Stimulated activated CD8-positive, alpha-beta memory T cell treated with anti-CD3 and anti-CD28 coated beads, Interleukin-15, amount 100 ng/mL, for 1 hour (primary cell): ENCODE measurements around the gene LAMC3.

Experiments
- DNase-seq: peaks from one replicate; pipeline ENCODE4 v3.0.0-alpha.2; 2020; ENCODE audit warnings: low read depth

The LAMC3 gene

GRCh38 chr9:131117121-131117761 lies 108.3 kb downstream of the LAMC3 start:
- no peak for DNase-seq

- no peak for DNase-seq
These were observed 108.8 kb downstream of the LAMC3 start for GRCh38 chr9:131117762-131118145.

- DNase-seq = no peak
These were observed 110.6 kb downstream of the LAMC3 start for GRCh38 chr9:131119600-131119999.

GRCh38 chr9:131120620-131121228 lies 111.8 kb downstream of the LAMC3 start:
- DNase-seq = no peak

- DNase-seq = no peak
These were observed 112.4 kb downstream of the LAMC3 start for GRCh38 chr9:131121346-131121745.

GRCh38 chr9:131122158-131122557 lies 113.2 kb downstream of the LAMC3 start:
- no peak for DNase-seq

- DNase-seq = no peak
These were observed 116.0 kb downstream of the LAMC3 start for GRCh38 chr9:131125038-131125287.

GRCh38 chr9:131125288-131126058 lies 116.5 kb downstream of the LAMC3 start, which contains the start of gene NUP214:
NUP214 (plus strand) TSS chr9:131125586; CDS start chr9:131125705, 119 bp downstream.
- DNase-seq = peak; percentile 100

GRCh38 chr9:131126059-131126426 lies 117.1 kb downstream of the LAMC3 start:
- DNase-seq = no peak

- DNase-seq = no peak
These were observed 120.2 kb downstream of the LAMC3 start for GRCh38 chr9:131129183-131129582.

GRCh38 chr9:131138676-131139075 lies 129.7 kb downstream of the LAMC3 start:
- no peak for DNase-seq

- no peak for DNase-seq
These were observed 131.1 kb downstream of the LAMC3 start for GRCh38 chr9:131140112-131140511.

GRCh38 chr9:131140550-131140949 lies 131.6 kb downstream of the LAMC3 start:
- no peak for DNase-seq

- DNase-seq = no peak
These were observed 133.2 kb downstream of the LAMC3 start for GRCh38 chr9:131142160-131142559.
